CD4-positive, alpha-beta T cell treated with Interleukin-6 at 100 ng/mL for 8 hours (primary cell): Measurements from ENCODE around the gene BUB1B.
A peak's percentile ranks its signal among the peaks of the same experiment; 100 is the strongest.
"Not testable (repeated sequence)": the region's sequence is repeated elsewhere in the genome, so short reads cannot be mapped to it uniquely, and the experiment has no call there.

Experiments
- DNase-seq: peaks from one replicate; pipeline ENCODE4 v3.0.0-alpha.2; 2020; ENCODE audit warnings: mixed read lengths, low spot score

The BUB1B gene, protein sequence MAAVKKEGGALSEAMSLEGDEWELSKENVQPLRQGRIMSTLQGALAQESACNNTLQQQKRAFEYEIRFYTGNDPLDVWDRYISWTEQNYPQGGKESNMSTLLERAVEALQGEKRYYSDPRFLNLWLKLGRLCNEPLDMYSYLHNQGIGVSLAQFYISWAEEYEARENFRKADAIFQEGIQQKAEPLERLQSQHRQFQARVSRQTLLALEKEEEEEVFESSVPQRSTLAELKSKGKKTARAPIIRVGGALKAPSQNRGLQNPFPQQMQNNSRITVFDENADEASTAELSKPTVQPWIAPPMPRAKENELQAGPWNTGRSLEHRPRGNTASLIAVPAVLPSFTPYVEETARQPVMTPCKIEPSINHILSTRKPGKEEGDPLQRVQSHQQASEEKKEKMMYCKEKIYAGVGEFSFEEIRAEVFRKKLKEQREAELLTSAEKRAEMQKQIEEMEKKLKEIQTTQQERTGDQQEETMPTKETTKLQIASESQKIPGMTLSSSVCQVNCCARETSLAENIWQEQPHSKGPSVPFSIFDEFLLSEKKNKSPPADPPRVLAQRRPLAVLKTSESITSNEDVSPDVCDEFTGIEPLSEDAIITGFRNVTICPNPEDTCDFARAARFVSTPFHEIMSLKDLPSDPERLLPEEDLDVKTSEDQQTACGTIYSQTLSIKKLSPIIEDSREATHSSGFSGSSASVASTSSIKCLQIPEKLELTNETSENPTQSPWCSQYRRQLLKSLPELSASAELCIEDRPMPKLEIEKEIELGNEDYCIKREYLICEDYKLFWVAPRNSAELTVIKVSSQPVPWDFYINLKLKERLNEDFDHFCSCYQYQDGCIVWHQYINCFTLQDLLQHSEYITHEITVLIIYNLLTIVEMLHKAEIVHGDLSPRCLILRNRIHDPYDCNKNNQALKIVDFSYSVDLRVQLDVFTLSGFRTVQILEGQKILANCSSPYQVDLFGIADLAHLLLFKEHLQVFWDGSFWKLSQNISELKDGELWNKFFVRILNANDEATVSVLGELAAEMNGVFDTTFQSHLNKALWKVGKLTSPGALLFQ

DNA sequence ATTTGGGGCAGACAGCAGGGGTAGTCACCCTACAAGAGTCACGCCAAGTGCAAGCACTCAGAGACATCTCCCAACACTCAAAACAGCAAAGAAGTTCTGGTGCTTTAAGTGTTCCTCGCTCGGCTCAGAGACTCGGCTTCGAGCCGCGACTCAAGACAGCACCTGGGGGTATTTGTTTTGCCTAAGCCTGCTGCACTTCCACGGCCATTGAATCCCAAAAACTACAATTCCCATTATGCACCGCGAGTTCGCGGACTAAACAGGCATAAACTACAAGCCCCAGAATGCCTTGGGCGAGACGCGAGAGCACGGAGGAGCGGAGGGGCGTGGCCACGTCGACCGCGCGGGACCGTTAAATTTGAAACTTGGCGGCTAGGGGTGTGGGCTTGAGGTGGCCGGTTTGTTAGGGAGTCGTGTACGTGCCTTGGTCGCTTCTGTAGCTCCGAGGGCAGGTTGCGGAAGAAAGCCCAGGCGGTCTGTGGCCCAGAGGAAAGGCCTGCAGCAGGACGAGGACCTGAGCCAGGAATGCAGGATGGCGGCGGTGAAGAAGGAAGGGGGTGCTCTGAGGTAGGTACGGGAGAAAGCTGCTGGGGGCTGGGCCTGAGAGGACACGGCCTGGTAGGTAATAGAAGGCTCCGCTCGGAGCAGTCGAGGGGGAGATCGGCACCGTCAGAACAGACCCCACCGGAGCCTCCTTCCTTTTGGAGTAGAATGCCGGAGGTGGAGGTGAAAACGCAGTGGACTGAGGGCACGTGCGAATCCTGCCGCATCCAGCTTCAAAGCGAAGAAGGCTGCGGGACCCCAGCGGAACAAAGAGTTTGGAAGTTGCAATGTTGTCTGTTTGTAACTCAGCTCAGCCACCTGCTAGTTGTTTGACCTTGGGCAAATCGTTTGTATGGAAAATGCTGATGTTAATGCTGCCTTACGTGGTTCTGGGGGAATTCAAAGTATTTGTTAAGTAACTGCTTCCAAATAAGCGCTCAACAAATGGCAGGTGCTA, at the start of gene BUB1B:
TSS of gene BUB1B (plus strand) at position 381 of the 1,000 bp plus-strand sequence. CDS start at position 533, 152 bp downstream.
- DNase-seq, result peak; percentile 92

DNA sequence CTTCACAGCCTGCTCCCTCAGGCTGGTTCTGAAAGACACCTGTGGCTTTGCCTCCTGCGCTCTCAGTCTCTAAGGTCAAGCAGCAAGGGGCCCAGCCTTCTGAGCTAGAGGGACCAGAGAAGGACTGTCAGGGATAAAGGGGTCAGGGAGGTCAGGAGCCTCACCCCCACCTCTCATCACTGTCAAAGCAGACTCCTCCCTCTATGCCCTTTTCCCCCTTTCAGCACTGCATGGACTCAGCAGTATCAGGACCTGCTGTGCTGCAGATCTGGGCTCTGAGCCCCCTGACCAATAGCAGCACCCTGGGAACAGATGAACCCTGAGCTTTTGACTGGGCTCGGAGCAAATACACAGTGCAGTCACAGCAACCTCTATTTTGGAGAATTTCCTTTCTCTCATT, 49.0 kb upstream of the BUB1B start:
- no peak for DNase-seq

- DNase-seq, result no peak
These were observed 48.1 kb upstream of the BUB1B start for GRCh38 chr15:40112789-40113188.

DNA sequence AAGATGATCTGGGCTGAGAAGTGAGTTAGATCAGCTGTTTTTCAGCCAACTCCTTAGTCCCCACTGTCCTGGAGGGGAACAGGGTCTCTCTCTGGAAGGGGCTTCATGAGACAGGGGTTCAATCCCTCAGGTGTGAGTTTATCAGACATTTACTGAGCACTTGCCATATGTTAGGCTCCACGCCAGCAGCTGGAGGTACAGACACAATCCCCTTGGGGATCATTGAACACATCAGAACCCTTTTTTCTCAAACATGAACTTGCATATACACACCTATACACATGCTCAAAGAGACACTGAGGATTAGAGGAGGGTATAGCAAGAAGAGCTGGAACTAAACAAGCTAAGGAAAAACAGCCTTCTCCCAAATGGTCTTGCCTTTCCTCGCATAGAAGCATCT, 46.7 kb upstream of the BUB1B start:
- no peak for DNase-seq

DNA sequence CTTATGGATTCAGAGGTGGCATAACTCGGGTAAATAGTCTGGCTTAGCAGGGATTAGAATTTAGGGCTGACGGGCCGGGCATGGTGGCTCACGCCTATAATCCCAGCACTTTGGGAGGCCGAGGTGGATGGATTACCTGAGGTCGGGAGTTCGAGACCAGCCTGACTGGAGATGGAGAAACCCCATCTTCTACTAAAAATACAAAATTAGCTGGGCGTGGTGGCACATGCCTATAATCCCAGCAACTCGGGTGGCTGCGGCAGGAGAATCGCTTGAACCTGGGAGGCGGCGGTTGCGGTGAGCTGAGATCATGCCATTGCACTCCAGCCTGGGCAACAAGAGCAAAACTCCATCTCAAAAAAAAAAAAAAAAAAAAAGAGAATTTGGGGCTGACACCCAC, 45.8 kb upstream of the BUB1B start:
- DNase-seq, result not testable (repeated sequence)

DNA sequence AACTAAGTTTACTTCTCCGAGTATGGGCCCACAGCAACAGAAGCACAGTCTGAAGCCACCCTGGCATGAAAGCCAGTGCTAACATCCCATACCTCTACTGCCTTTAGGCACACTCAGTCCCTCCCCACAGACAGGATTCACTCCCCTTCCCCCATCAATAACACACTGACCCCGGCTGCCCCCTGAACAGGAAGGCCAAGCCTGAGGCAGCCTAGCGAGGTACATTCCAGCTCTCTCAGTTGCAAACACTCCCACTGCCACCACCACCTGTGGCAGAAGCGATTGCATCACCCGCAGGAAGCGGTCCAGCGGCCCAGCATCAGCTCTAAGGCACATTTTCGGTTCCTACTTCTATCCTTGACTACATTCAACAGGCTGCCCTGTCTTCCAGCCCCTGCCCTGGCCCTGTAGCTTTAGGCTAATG, 45.2 kb upstream of the BUB1B start:
- DNase-seq, result peak; percentile 41

DNA sequence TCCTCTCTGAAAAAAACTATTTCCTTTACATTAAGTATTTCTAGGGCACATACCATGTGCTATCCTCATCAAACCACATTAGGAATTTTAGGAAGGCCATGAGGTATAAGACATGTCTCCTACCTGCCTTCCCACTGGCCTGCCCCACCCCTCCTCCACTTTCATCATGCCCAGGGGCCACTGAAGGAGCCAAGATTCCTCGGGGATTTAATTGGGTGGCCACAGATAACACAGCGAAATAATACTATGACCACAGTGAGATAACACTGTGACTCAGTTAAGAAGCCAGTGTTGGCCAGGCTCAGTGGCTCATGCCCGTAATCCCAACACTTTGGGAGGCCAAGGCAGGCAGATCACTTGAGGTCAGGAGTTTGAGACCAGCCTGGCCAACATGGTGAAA, 42.4 kb upstream of the BUB1B start:
- no peak for DNase-seq

GRCh38 chr15:40121911-40122638, 38.8 kb upstream of the BUB1B start:
- DNase-seq, result no peak

DNA sequence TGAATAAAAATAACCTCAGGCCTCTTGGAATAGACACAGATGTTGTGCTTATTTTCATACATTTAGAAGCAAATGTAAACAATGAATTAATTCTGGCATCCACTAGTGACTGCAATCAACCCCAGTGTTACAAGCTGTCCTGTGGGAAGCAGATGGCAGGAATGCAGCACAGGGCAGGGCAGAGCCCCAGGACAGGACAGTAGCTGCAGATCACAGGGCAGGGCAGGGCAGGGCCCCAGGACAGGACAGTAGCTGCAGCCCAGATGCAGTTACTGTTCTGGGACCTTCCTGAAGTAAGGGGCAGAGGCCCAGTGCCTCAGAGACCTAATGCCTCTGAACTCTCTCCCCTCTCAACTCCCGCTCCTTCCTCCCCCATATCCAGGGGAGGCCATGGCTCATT, 37.9 kb upstream of the BUB1B start:
- not testable (repeated sequence) for DNase-seq

DNA sequence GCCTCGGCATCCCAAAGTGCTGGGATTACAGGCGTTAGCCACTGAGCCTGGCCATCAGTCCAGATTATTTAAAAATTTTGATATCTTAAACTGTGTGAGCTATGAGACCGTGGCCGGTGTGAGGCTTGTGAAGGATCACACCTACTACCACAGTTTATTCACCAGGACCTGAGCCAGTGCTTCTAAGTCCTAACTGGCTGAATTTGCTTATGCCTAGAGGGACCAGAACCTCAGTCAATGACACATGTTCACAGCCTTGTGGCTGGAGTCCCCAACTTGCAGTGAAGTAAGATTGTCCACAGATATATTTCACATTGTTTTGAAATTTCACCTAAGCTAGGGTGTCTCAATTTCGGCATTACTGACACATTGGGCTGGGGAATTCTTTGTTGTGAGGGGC, 37.0 kb upstream of the BUB1B start:
- not testable (repeated sequence) for DNase-seq

DNA sequence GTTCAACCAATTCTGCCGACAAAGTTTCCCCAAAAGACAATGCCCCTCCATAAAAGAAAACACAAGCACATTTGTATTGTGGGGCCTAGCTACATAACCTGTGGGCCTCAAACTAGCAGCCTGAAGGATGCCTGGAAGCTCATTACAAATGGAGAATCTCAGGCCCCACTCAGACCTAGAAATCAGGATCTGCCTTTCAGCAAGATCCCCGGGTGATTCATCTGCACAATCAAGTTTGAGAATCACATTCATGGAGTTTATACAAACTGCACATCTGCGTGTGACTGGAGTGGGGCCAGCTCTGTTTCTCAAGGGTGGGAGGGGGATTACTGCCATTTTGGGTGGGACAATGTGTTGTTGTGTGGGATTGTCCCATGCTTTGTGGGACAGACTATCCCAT, 36.5 kb upstream of the BUB1B start:
- not testable (repeated sequence) for DNase-seq

DNA sequence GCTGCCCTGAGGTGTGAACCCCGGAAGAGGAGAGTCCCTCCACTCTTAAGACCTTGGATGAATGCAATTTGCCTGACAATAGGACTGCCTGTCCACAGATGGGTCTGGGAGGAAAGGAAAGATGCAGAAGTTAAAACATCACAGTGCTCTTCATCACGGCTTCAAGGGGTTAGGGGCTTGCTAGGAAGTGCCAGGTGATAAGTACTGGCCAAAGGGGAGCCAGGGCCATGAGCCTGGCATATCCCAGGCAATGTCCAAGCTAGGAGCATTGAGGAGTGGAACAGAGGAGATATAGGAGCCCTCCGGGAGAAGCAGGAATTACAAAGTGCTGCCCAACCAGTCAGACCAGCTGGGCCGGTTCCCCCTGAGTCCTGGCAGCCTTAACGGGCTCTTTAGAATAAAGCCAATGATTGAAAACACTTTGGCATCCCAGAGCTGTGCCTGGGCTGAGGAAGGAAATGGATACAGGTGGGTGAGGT, 36.0 kb upstream of the BUB1B start:
- not testable (repeated sequence) for DNase-seq

- no peak for DNase-seq
These were observed 34.9 kb upstream of the BUB1B start for GRCh38 chr15:40125950-40126349.

DNA sequence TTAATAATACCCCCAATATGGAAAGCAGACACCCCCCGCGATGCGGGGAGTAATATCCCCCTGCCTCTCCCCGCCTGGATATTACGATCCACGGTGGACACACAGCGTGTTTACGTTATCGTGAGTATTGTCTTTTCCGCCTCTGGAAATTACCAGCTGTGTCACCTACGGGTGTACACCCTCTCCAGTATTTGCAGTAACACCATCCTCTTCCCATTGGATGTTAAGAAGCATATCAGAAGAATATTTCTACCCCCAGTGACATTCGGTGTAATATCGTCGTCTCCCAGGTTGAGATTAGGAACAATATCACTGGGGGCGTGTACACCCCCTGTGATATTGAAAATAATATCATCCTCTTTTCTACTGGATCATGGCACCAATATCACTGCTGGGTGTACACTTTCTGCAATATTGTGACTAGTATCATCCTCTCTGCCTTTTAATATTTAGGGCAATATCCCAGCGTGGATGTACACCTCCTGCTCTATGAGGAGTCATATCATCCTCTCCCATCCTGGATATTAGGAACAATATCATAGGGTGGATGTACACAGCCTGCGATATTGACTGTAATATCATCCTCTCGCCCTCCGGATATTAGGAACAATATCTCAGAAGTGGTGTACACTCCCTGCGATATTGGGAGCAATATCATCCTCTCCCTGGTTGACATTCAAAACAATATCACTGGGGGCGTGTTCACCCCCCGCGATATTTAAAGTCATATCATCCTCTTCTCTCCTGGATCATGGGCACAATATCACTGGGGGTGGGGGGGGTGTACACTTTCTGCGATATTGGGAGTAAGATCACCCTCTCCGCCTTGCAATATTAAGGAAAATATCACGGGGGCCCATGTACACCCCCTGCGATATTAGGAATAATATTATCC, 31.9 kb upstream of the BUB1B start:
- no peak for DNase-seq

DNA sequence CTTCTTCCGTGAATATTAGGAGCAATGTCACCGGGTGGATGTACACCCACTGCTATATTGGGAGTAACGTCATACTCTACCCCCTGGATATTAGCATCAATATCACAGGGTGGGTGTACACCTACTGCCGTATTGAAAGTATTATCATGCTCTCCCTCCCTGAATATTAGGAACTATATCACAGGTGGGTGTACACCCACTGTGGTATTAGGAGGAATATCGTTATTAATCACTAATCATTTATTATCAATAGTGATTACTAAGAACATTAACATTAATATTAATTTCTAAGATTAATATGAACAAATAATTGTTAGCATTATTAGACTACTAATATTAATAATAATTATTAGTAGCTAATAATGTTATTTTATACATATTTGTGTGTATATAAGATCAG, 30.8 kb upstream of the BUB1B start:
- DNase-seq, result no peak

- DNase-seq, result no peak
These were observed 29.9 kb upstream of the BUB1B start for GRCh38 chr15:40130799-40131502.

- DNase-seq, result no peak
These were observed 27.3 kb upstream of the BUB1B start for GRCh38 chr15:40133544-40133943.

GRCh38 chr15:40134885-40135284, 26.0 kb upstream of the BUB1B start:
- DNase-seq, result no peak
